Testis (tissue), 2 donors: ENCODE results near the gene PIEZO2.

ENCODE experiments used
- CTCF ChIP-seq, 3 experiments: fragments of 450-650 bp in 2 of 3; fragments of 200-600 bp in 1 of 3; sonication (generic) in 1 of 3; IDR thresholded peaks; one replicate each; pipeline ENCODE4 v1.5.1; 2016 to 2019; ENCODE audit warnings: antibody characterized with exemption in 3 of 3, mild to moderate bottlenecking in 2 of 3, moderate library complexity in 1 of 3
- POLR2A ChIP-seq: fragments of 450-650 bp; IDR thresholded peaks from one replicate; pipeline ENCODE4 v1.6.1; 2017; ENCODE audit warnings: antibody characterized with exemption, mild to moderate bottlenecking, moderate library complexity

DNA sequence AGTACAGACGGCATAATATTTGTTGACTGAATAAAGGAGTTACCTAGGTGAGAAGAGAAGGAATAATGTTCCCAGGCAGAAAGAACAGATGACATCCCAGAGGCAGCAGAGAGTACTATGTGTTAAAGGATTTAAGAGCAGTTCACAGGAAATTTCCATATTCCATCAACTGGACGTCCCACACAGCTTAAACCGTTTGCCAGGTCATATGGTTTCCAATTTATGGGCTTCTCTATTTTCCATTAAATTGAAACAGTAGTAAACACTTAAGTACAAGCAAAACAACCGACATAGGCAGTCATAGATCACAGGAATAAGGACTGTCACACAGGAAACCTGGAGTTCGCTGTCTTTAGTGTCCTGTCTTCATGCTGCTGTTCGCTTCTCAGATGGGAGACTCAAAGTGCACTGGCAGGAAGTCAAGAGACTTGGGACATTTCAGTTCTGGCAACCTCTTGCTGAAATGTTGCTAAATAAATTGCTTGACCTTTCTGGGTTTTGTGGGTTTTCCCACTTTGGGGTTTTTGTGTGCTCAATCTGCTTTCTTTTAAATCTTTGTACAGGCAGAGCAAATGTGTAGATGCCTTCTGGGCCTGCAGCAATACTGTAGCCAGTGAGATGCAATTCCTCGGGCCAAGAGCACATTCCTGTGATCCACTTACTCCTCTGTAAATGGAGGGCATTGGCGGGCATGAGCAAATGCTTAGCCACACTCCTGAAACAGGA is 5.8 kb upstream of the PIEZO2 start:
- TF ChIP-seq POLR2A (no peak), CTCF (IDR thresholded peaks at IDR 0.05) (no peak)
